ENCODE results near the gene CALML3. TPM values are rescaled to one million over a fixed set of nuclear protein-coding genes. Genes with fewer than 3 reads are reported as not detected.

Gene CALML3
- total and polyA plus RNA-seq, 2 of the 8 experiments (the other 6 are each of a cell fraction or from before 2014, with no cell fraction given), result not detected

- Histone ChIP-seq H3K4ac (replicated peaks; ENCODE audit: insufficient read length, low read depth, low read length) (no peak overlapping the region), H3K56ac (replicated peaks; ENCODE audit: insufficient read length, low read depth, low read length) (no peak overlapping the region), H3K18ac (ENCODE audit: extremely low read depth, low read length) (no peak overlapping the region), H3K4me3 (ENCODE audit: extremely low read depth in 1 of 4, insufficient read depth in 2 of 4, low read depth in 3 of 4, low read length in 4 of 4) (no peak overlapping the region), H3K23me2 (ENCODE audit: low read depth, low read length) (no peaks in the 10 kb centered on the region; the same call in 1 of the 2 replicates), H4K91ac (replicated peaks; ENCODE audit: insufficient read length, low read length) (no peak overlapping the region), H3K14ac (ENCODE audit: insufficient read length) (no peak overlapping the region), H3K79me2 (ENCODE audit: control insufficient read depth in 1 of 2, insufficient read depth in 2 of 2, low read length in 2 of 2) (no peaks in the 10 kb centered on the region), H4K20me1 (replicated peaks in 1 of 2; ENCODE audit: control insufficient read depth in 1 of 2, insufficient read depth in 2 of 2, low read length in 2 of 2) (no peaks in the 10 kb centered on the region), H2BK120ac (replicated peaks; ENCODE audit: low read depth, low read length) (no peak overlapping the region), H3K27me3 (replicated peaks in 1 of 4; ENCODE audit: control insufficient read depth in 3 of 4, extremely low read depth in 1 of 4, insufficient read depth in 3 of 4, low read length in 3 of 4) (no peaks in the 10 kb centered on the region), H2BK20ac (ENCODE audit: low read length) (no peak overlapping the region), H3K27ac (ENCODE audit: low read depth, low read length) (no peak overlapping the region), H3K9ac (replicated peaks in 1 of 4; ENCODE audit: extremely low read depth in 1 of 4, low read depth in 3 of 4, low read length in 3 of 4) (no peak overlapping the region), H2AFZ (ENCODE audit: low read length) (no peak overlapping the region), H3K36me3 (ENCODE audit: control insufficient read depth in 2 of 4, insufficient read depth in 4 of 4, low read length in 3 of 4) (no peaks in the 10 kb centered on the region), H4K8ac (ENCODE audit: extremely low read depth, insufficient read depth, low read length) (no peak overlapping the region), H2BK5ac (ENCODE audit: low read depth, low read length) (no peak overlapping the region), H2BK15ac (ENCODE audit: low read length) (no peak overlapping the region), H3K23ac (ENCODE audit: insufficient read length) (no peak overlapping the region), H3K9me3 (ENCODE audit: insufficient read depth in 2 of 2, low read depth in 1 of 2, low read length in 1 of 2) (no peaks in the 10 kb centered on the region), H4K5ac (ENCODE audit: insufficient read length, low read depth, low read length) (no peak overlapping the region), H3K4me1 (replicated peaks in 1 of 4; ENCODE audit: control insufficient read depth in 3 of 4, insufficient read depth in 4 of 4, low read length in 3 of 4) (peaks cover 0 to 5% (median 0%) of the 10 kb centered on the region in 4 experiments; a peak in 1 of 7 replicates), H2BK12ac (ENCODE audit: low read depth, low read length) (no peak overlapping the region), H2AK5ac (ENCODE audit: low read depth, low read length) (no peak overlapping the region), H3K4me2 (ENCODE audit: insufficient read depth in 1 of 2, low read depth in 2 of 2, low read length in 2 of 2) (no peak overlapping the region), H3K79me1 (ENCODE audit: low read depth, low read length) (no peaks in the 10 kb centered on the region)
- DNase-seq (ENCODE audit: low read depth in 1 of 2, low spot score in 2 of 2), result no peak
- TF ChIP-seq RNF2 (IDR thresholded peaks at IDR 0.05; ENCODE audit: borderline replicate concordance, low read depth, low read length, missing control alignments, poor library complexity, severe bottlenecking) (no peak), EZH2 (IDR thresholded peaks at IDR 0.05; ENCODE audit: low read depth, low read length, severe bottlenecking) (no peak), ATF2 (IDR thresholded peaks at IDR 0.05; ENCODE audit: low read length) (no peak), PHF8 (conservative IDR thresholded peaks at IDR 0.05; ENCODE audit: low read depth, low read length) (no peak), TAF7 (optimal IDR thresholded peaks at IDR 0.05; ENCODE audit: borderline replicate concordance, low read depth, low read length) (no peak), EGR1 (IDR thresholded peaks at IDR 0.05; ENCODE audit: borderline replicate concordance, low read depth, low read length) (no peak), BACH1 (IDR thresholded peaks at IDR 0.05; ENCODE audit: low read length) (no peak), KDM1A (IDR thresholded peaks at IDR 0.05; ENCODE audit: borderline replicate concordance, low read length) (no peak), CREB1 (IDR thresholded peaks at IDR 0.05) (no peak), ZNF274 (IDR thresholded peaks at IDR 0.05; ENCODE audit: borderline replicate concordance, extremely low read depth, low read length) (no peak)
- ChIA-PET POLR2A (ENCODE audit: partially characterized antibody) (interaction anchor here (1.2 kb wide), 1 partner anchor 63 kb away, joined by 3 read pairs; no protein-coding TSS in a partner anchor), CTCF (ENCODE audit: partially characterized antibody) (interaction anchor here (1.1 to 2.2 kb wide), 4 partner anchors 10 to 99 kb away, joined by 3 to 7 read pairs (median 4); no protein-coding TSS in a partner anchor)
- WGBS, 2 experiments (ENCODE audit: extremely low coverage in 1 of 2, insufficient coverage in 1 of 2, insufficient read length in 1 of 2, insufficient replicate concordance in 2 of 2, low coverage in 1 of 2, low lambda C conversion rate in 2 of 2, missing lambda C conversion rate in 1 of 2), result 88% methylated on average over 11 of the region's 11 CpGs; no CpG with 5 or more reads in 1 of the 2 experiments
- no peak for FAIRE-seq
Observed at GRCh38 chr10:5523796-5524574, 776 bp upstream of the CALML3 start.

All from H1 (cell line).